HepG2 (cell line): Measurements from ENCODE around the gene NME7. TPM values are rescaled to one million over a fixed set of nuclear protein-coding genes. Genes with fewer than 3 reads are reported as not detected.

Source experiments
- ELF3 ChIP-seq: IDR thresholded peaks from 2 replicates; pipeline ENCODE4 v1.6.1; 2016; ENCODE audit warnings: missing genetic modification reagents, missing compliant biosample characterization
- RARA ChIP-seq: IDR thresholded peaks from 2 replicates; pipeline ENCODE4 v1.6.1; 2016; ENCODE audit warnings: missing genetic modification reagents, missing compliant biosample characterization
- RXRB ChIP-seq: IDR thresholded peaks from 2 replicates; pipeline ENCODE4 v1.6.1; 2016; ENCODE audit warnings: borderline replicate concordance, missing genetic modification reagents, missing compliant biosample characterization
- SALL1 ChIP-seq: sonication (generic); formaldehyde crosslinking; IDR thresholded peaks from 2 replicates; pipeline ENCODE4 v1.8.0; 2022; ENCODE audit warnings: mild to moderate bottlenecking, missing genetic modification reagents
- SIN3B ChIP-seq: fragments of 150-350 bp; IDR thresholded peaks from 2 replicates; pipeline ENCODE4 v1.6.1; 2014; ENCODE audit warnings: low read length
- SKI ChIP-seq: fragments of 450-650 bp; IDR thresholded peaks from one replicate; pipeline ENCODE4 v1.6.1; 2018; ENCODE audit warnings: mild to moderate bottlenecking; ENCODE audit not compliant: partially characterized antibody
- SP4 ChIP-seq: sonication (generic); formaldehyde crosslinking; IDR thresholded peaks from 2 replicates; pipeline ENCODE4 v1.8.1; 2023; ENCODE audit warnings: mild to moderate bottlenecking, missing genetic modification reagents
- SRSF4 ChIP-seq: fragments of 200-400 bp; formaldehyde crosslinking; IDR thresholded peaks from one replicate; pipeline ENCODE4 v1.6.1; 2018; ENCODE audit warnings: mild to moderate bottlenecking, low read depth, low read length, moderate library complexity; ENCODE audit not compliant: poor library complexity, severe bottlenecking
- ZC3H4 ChIP-seq: sonication (generic); formaldehyde crosslinking; IDR thresholded peaks from 2 replicates; pipeline ENCODE4 v1.4.0; 2020; ENCODE audit warnings: missing genetic modification reagents, borderline replicate concordance
- ZMYM3 ChIP-seq: sonication (generic); formaldehyde crosslinking; IDR thresholded peaks from 2 replicates; pipeline ENCODE4 v1.5.1; 2020; ENCODE audit warnings: mild to moderate bottlenecking, missing genetic modification reagents
- ZSCAN30 ChIP-seq: sonication (generic); formaldehyde crosslinking; IDR thresholded peaks from 2 replicates; pipeline ENCODE4 v1.5.0; 2020; ENCODE audit warnings: mild to moderate bottlenecking, missing genetic modification reagents
- polyA plus RNA-seq, 8 experiments: library from polyadenylated mRNA; depleted of rRNA in 3 of 8; stranded (reverse) in 7 of 8; unstranded in 1 of 8; fragments of >200 nt; fragmentation: Illumina TruSeq in 4 of 8; extraction: Trizol in 4 of 8; gene quantifications; 2 replicates each; pipeline versions ENCODE4 v1.2.1 to v1.2.3, GENCODE V29; 2011 to 2016; ENCODE audit warnings: low read depth in 4 of 8, missing spikeins in 1 of 8, mixed read lengths in 1 of 8; ENCODE audit not compliant: insufficient read depth in 1 of 8
- total RNA-seq, 5 experiments: library from RNA; depleted of rRNA; stranded (reverse); fragments of >200 nt; fragmentation: Illumina TruSeq; extraction: Trizol; gene quantifications; 2 replicates each; pipeline ENCODE4 v1.2.3, GENCODE V29; 2016; ENCODE audit warnings: low read depth in 1 of 5
- TF ChIP-seq, protein P1 (sequence below): sonication (generic); formaldehyde crosslinking; IDR thresholded peaks from 2 replicates; pipeline ENCODE4 v1.5.1; 2020; ENCODE audit warnings: missing genetic modification reagents, mild to moderate bottlenecking, borderline replicate concordance
- TF ChIP-seq, protein P2 (sequence below): IDR thresholded peaks from 2 replicates; pipeline ENCODE4 v1.6.1; 2016; ENCODE audit warnings: low read depth, control low read depth
- TF ChIP-seq, protein P3 (sequence below): fragments of 450-650 bp; IDR thresholded peaks from 2 replicates; pipeline ENCODE4 v1.6.1; 2017; ENCODE audit warnings: mild to moderate bottlenecking
- TF ChIP-seq, protein P4 (sequence below): sonication (generic); formaldehyde crosslinking; IDR thresholded peaks from 2 replicates; pipeline ENCODE4 v1.5.0; 2020; ENCODE audit warnings: missing genetic modification reagents
- TF ChIP-seq, protein P5 (sequence below): fragments of 450-650 bp; IDR thresholded peaks from 2 replicates; pipeline ENCODE4 v1.6.1; 2017
- TF ChIP-seq, protein P6 (sequence below): IDR thresholded peaks from 2 replicates; pipeline ENCODE4 v1.6.1; 2012; ENCODE audit warnings: low read depth, low read length, improper control_type of control experiment
- TF ChIP-seq, protein P7 (sequence below): sonication (generic); formaldehyde crosslinking; IDR thresholded peaks from 2 replicates; pipeline ENCODE4 v1.4.0; 2020; ENCODE audit warnings: low read depth, mild to moderate bottlenecking, missing genetic modification reagents

Gene NME7
- total and polyA plus RNA-seq, 2 of the 13 experiments (the other 11 are each of a cell fraction or from before 2014, with no cell fraction given), result 9.4 to 22.5 TPM

DNA sequence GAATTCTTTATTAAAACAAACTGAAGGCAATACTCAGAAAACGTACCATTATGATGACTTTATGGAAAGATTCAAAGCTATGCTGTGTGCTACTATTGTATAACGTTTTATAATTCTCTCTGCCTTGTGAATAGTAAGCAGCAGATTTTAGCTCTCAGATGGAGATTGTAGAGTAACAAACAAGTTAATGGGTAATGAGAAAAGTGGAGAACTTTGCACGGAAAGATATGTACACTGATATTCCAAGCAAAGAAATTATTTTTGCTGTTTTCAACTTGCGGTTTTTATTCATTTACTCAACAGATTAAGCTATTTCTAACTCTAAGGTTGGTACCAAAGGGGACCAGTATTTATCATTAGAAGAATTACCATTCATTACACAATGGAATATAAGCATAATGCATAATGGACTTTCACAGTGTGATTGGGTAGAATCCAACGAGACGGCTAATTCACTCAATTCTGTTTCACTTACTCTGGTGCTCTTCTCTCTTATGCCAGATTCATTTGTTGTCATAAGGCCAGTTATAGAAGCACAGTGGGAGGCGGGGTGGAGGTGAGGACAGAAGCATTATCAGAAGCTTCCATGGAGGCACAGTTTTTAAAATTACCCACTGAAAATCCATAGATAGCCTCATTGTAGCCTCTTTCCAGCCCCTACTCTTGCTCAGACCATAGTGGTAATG lies 222.5 kb downstream of the NME7 start (continued):
- TF ChIP-seq, protein P1, sequence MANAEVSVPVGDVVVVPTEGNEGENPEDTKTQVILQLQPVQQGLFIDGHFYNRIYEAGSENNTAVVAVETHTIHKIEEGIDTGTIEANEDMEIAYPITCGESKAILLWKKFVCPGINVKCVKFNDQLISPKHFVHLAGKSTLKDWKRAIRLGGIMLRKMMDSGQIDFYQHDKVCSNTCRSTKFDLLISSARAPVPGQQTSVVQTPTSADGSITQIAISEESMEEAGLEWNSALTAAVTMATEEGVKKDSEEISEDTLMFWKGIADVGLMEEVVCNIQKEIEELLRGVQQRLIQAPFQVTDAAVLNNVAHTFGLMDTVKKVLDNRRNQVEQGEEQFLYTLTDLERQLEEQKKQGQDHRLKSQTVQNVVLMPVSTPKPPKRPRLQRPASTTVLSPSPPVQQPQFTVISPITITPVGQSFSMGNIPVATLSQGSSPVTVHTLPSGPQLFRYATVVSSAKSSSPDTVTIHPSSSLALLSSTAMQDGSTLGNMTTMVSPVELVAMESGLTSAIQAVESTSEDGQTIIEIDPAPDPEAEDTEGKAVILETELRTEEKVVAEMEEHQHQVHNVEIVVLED (CRISPR knock-in tag), result no peak
- TF ChIP-seq, protein P2, sequence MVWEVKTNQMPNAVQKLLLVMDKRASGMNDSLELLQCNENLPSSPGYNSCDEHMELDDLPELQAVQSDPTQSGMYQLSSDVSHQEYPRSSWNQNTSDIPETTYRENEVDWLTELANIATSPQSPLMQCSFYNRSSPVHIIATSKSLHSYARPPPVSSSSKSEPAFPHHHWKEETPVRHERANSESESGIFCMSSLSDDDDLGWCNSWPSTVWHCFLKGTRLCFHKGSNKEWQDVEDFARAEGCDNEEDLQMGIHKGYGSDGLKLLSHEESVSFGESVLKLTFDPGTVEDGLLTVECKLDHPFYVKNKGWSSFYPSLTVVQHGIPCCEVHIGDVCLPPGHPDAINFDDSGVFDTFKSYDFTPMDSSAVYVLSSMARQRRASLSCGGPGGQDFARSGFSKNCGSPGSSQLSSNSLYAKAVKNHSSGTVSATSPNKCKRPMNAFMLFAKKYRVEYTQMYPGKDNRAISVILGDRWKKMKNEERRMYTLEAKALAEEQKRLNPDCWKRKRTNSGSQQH (CRISPR knock-in tag), result no peak
- TF ChIP-seq ZC3H4 (CRISPR knock-in tag) (no peak), ELF3 (CRISPR knock-in tag) (no peak), ZMYM3 (CRISPR knock-in tag) (no peak), RARA (CRISPR knock-in tag) (peak; percentile 8), ZSCAN30 (CRISPR knock-in tag) (no peak), SP4 (CRISPR knock-in tag) (no peak), SALL1 (peak; percentile 33; the same call in 1 of the 2 replicates), SKI (no peak), RXRB (CRISPR knock-in tag) (0 out of 2 replicates have a peak, but pooled peaks have one; percentile 8), SIN3B (no peak), SRSF4 (no peak)
- TF ChIP-seq, protein P3, sequence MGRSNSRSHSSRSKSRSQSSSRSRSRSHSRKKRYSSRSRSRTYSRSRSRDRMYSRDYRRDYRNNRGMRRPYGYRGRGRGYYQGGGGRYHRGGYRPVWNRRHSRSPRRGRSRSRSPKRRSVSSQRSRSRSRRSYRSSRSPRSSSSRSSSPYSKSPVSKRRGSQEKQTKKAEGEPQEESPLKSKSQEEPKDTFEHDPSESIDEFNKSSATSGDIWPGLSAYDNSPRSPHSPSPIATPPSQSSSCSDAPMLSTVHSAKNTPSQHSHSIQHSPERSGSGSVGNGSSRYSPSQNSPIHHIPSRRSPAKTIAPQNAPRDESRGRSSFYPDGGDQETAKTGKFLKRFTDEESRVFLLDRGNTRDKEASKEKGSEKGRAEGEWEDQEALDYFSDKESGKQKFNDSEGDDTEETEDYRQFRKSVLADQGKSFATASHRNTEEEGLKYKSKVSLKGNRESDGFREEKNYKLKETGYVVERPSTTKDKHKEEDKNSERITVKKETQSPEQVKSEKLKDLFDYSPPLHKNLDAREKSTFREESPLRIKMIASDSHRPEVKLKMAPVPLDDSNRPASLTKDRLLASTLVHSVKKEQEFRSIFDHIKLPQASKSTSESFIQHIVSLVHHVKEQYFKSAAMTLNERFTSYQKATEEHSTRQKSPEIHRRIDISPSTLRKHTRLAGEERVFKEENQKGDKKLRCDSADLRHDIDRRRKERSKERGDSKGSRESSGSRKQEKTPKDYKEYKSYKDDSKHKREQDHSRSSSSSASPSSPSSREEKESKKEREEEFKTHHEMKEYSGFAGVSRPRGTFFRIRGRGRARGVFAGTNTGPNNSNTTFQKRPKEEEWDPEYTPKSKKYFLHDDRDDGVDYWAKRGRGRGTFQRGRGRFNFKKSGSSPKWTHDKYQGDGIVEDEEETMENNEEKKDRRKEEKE, result no peak
- TF ChIP-seq, protein P4, sequence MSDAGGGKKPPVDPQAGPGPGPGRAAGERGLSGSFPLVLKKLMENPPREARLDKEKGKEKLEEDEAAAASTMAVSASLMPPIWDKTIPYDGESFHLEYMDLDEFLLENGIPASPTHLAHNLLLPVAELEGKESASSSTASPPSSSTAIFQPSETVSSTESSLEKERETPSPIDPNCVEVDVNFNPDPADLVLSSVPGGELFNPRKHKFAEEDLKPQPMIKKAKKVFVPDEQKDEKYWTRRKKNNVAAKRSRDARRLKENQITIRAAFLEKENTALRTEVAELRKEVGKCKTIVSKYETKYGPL (CRISPR knock-in tag), result no peak; the same call in 1 of the 2 replicates
- TF ChIP-seq, protein P5, sequence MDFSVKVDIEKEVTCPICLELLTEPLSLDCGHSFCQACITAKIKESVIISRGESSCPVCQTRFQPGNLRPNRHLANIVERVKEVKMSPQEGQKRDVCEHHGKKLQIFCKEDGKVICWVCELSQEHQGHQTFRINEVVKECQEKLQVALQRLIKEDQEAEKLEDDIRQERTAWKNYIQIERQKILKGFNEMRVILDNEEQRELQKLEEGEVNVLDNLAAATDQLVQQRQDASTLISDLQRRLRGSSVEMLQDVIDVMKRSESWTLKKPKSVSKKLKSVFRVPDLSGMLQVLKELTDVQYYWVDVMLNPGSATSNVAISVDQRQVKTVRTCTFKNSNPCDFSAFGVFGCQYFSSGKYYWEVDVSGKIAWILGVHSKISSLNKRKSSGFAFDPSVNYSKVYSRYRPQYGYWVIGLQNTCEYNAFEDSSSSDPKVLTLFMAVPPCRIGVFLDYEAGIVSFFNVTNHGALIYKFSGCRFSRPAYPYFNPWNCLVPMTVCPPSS, result no peak
- TF ChIP-seq, protein P6, sequence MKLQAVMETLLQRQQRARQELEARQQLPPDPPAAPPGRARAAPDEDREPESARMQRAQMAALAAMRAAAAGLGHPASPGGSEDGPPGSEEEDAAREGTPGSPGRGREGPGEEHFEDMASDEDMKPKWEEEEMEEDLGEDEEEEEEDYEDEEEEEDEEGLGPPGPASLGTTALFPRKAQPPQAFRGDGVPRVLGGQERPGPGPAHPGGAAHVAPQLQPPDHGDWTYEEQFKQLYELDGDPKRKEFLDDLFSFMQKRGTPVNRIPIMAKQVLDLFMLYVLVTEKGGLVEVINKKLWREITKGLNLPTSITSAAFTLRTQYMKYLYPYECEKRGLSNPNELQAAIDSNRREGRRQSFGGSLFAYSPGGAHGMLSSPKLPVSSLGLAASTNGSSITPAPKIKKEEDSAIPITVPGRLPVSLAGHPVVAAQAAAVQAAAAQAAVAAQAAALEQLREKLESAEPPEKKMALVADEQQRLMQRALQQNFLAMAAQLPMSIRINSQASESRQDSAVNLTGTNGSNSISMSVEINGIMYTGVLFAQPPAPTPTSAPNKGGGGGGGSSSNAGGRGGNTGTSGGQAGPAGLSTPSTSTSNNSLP, result peak; percentile 39; the same call in 1 of the 2 replicates
- TF ChIP-seq, protein P7, sequence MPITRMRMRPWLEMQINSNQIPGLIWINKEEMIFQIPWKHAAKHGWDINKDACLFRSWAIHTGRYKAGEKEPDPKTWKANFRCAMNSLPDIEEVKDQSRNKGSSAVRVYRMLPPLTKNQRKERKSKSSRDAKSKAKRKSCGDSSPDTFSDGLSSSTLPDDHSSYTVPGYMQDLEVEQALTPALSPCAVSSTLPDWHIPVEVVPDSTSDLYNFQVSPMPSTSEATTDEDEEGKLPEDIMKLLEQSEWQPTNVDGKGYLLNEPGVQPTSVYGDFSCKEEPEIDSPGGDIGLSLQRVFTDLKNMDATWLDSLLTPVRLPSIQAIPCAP (CRISPR knock-in tag), result no peak
